Measurements from ENCODE around the gene ATP2B2. TPM values are rescaled to one million over a fixed set of nuclear protein-coding genes. Genes with fewer than 3 reads are reported as not detected.

Gene ATP2B2
- polyA plus RNA-seq, 10 donors = 0.53 to 9.3 (median 5.6) TPM

GRCh38 chr3:10401990-10402761 lies 103.2 kb downstream of the ATP2B2 start:
- DNase-seq = no peak

GRCh38 chr3:10400749-10401495 lies 104.5 kb downstream of the ATP2B2 start:
- no peak for DNase-seq

DNA sequence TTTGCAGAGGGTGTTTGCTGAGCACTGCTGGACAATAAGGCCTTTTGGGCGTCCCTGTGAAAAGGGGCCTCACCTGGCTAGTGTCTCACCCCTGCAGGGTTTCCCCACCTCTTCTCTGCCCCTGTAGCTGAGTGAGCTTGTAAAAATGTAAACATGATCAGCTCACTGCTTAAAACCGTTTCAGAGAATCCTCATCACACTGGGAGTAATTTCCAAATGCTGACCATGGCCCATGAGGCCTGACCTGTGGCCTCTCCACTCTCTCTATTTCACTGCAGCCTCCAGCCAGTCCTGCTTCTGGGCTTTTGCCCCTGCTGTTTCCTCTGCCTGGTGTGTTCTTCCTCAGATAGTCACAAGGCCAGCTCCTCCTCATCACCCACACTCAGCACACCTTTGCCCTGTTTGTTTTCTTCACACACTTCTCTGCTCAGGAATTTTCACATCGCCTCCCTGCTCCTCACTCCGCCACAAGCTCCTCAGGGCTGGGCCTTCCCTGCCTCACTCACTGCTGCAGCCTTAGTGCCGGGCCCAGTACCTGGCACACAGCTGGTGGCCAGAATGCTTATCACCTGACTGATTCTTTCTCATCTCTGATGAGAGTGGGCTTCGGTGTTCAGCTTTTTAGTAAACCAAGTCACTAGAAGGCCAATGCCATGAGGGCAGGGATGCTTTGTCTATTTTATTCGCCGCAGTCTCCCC lies 105.2 kb downstream of the ATP2B2 start:
- no peak for DNase-seq

GRCh38 chr3:10399634-10400033 lies 105.8 kb downstream of the ATP2B2 start:
- no peak for DNase-seq

GRCh38 chr3:10398341-10398740 lies 107.0 kb downstream of the ATP2B2 start:
- no peak for DNase-seq

DNA sequence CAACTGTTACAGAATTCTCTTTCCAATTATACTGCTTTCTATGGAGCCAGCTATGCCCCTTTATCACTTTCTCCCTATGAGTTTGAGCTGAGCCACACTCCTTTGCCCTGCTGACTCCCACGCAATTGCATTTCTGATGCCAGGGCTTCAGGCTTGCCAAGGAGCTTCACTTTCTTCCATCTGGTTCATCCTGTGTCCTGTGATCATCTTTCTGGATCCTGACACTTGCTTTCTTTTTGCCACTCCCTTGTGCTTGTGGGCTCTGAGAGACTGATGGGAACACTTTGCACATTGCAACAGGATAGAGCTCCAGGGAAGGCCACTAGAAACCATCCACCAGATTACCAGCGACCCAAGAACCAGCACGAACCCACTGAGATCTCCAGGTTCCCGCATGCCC lies 107.5 kb downstream of the ATP2B2 start:
- DNase-seq = no peak

GRCh38 chr3:10396931-10397330 lies 108.5 kb downstream of the ATP2B2 start:
- no peak for DNase-seq

DNA sequence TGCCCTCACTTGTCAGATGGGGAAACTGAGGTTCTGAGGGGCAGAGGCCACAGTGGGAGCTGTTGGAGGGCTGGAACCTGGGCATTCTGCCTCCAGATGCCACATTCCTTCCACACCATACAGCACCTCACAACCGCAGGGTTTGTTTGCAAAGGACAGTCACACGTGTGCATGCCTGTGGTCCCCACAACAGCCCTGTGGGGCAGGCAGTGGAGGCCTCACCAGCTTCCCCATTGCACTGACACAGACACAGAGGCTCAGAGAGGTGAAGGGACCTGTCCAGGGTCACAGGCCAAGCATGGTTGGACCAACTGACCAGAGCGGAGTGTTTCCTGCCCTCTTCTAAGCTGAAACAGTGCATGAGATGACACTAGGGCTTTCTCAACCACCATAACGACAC lies 109.3 kb downstream of the ATP2B2 start:
- DNase-seq = no peak

GRCh38 chr3:10395671-10396070 lies 109.7 kb downstream of the ATP2B2 start:
- no peak for DNase-seq

DNA sequence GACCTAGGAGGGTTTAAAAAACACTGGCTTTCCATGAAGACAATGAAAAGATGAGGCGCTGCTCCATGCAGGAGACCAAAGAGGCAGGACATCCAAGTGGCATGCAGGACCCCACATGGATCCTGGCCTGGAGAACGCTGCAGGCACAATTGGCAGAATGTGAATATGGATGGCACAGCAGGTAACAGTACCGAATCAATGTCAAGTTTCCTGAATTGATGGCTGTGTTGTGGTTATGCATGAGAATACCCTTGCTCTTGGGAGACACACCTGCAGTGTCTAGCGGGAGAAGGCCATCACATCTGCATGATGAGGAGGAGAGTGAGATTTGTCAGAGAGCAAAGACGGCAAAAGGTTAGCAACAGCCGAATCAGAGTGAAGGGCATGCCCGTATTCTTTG lies 110.2 kb downstream of the ATP2B2 start:
- no peak for DNase-seq

- DNase-seq = no peak
Observed at GRCh38 chr3:10394491-10395025, 110.8 kb downstream of the ATP2B2 start.

DNA sequence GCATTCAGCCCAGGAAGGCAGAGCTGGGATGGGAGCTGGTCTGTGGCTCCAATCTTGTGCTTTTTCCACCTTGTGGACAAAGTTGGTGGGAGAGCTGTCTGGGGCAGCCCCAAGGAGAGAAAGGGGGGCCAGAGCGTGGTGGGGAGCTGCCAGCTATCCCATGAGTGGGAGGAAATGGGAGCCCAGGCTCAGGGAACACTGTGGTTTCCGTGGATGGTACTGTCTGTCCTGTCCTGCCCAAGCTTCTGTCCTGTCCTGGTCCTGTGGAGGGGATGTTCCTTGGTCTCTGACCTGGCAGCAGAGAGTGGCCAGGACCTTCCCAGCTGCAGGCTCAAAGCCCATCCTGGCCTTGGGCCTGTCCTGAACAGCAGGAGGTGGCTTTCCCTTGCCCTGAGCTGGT lies 111.9 kb downstream of the ATP2B2 start:
- DNase-seq = no peak

DNA sequence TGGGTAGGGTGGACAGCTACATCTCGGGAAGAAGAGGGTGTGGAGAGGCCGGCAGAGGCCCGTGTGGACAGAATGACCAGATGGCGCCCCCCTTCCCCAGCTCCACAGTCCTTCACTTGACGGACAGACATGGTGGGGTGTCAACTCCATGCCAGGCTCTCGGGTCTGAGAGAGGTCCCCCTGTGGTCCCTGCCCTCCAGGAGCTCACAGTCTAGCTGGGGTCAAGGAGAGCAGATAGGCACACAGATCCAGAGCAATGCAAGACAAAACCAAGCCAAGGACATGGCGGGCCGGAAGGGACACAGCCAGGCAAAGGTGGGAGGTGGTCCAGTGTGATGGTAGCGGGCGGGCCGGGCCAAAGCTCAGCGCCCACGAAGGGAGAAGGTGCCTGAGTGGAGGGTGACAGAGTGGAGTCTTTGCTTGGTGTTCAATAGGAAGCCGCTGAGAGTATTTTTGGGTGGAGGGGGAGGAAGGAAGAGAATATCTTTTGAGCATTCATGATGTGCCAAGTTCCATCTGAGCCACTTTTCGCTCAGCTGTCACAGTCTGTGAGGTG lies 112.4 kb downstream of the ATP2B2 start:
- no peak for DNase-seq

- DNase-seq = no peak
Observed at GRCh38 chr3:10392244-10392643, 113.1 kb downstream of the ATP2B2 start.

DNA sequence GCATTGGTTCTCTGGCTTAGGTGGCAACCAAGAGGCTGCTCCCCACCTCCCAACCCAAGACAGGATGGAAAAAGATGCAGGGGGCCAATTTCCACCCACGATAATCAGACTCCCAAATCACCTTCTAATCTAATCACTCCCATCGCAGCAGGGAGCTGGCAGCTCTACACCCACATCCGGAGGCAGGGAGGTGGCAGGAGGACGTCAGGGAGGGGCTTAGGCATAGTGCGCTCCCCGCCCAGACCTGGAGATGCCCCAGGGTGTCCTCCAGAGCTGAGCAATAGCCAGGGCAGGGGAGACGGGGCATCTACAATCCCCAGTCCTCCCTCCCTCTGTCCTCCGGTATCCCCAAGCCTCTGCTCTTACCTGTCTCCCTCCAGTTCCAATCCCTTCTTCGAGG lies 114.0 kb downstream of the ATP2B2 start:
- no peak for DNase-seq

GRCh38 chr3:10390641-10391373 lies 114.6 kb downstream of the ATP2B2 start:
- DNase-seq = no peak

DNA sequence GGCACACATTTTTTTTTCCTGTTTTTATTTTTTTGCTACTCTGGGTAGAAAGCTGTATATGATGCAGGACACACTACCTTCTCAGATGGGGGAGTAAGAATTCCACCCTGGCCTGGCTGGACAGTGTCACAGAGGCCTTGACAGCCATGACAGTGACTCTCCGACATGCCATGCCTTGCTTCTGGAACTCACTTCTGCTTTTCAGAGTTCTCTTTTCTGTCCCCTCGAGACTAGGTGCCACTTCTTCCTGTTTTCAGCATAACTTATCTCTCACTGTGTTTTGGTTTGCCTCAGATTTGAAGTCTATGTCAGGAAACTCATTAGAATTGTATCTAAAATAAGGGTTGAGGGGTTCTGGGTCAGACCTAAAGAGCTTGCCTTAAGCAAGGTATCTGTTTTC lies 115.4 kb downstream of the ATP2B2 start:
- no peak for DNase-seq

DNA sequence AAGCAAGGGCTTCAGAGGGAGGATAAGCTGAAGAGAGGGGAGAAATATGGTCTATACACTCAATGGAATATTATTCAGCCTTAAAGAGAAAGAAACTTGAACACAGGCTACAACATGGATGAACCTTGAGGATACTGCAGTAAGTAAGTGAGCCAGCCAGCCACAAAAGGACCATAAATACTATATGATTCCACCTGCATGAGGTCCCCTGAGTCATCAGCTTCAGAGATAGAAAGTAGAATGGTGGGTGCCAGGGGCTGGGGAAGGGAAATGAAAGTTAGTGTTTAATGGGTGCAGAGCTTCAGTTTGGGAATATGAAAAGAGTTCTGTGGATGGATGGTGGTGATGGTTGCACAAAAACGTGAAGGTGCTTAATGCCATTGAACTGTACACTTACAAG lies 116.0 kb downstream of the ATP2B2 start:
- no peak for DNase-seq

DNA sequence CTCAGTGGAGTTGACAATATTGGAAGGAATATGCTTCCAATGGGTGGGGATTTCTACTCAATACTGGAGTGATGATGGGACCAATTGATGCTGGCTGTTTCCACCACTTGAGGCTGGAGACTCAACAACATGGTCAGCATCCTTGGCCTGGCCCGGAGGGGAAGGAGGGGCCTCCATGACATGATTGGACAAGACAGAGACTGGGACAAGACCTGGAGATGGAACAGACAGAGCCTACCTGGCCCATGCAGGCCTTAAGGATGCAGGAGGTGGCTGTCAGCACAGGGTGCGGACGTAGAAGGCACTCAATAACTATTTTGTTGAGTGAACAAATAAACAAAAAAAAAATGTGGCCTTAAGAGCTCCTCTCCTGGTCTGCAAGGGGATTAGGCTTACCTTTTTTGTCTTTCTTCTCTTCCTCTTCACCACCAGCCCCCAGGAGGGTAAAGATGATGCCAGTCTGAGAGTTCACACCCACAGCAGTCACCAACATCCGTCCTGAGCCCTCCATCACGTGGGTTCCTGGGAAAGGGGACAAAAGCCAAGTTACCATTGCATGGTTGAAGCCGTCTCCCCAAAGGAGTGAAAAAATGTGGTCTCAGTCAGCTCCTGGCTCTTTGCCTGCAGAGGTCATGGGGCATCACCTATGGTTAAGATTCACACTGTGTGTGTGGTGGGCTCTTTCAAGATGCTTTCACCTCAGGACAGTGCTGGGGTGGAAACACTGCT lies 117.3 kb downstream of the ATP2B2 start:
- peak in 1 of 3 donors; percentile 32 for DNase-seq

- DNase-seq = no peak
Observed at GRCh38 chr3:10386121-10386520, 119.3 kb downstream of the ATP2B2 start.
